ENCODE data around the gene BTNL3.

- no peak for TF ChIP-seq CTCF (IDR thresholded peaks at IDR 0.05)
- TF ChIP-seq POLR2A (IDR thresholded peaks at IDR 0.05), result no peak
Observed at GRCh38 chr5:180969406-180969805, 19.2 kb upstream of the BTNL3 start.

Data from body of pancreas (tissue), 4 donors.